HFF-Myc (cell line): ENCODE results near the gene SETBP1.

Source experiments
- DNase-seq: peaks from one replicate; pipeline ENCODE4 v3.0.0-alpha.2; 2011; ENCODE audit warnings: low read depth; ENCODE audit errors: extremely low read depth
- H3K4me3 ChIP-seq: replicated peaks from 2 replicates; pipeline ENCODE4 v1.5.1; 2011; ENCODE audit warnings: low read depth, mild to moderate bottlenecking, control low read depth, low read length
- TF ChIP-seq, protein P1 (sequence below): IDR thresholded peaks from 2 replicates; pipeline ENCODE4 v1.5.1; 2012; ENCODE audit warnings: mild to moderate bottlenecking, low read depth, low read length, control low read depth; ENCODE audit errors: missing control alignments

SETBP1 gene

DNA sequence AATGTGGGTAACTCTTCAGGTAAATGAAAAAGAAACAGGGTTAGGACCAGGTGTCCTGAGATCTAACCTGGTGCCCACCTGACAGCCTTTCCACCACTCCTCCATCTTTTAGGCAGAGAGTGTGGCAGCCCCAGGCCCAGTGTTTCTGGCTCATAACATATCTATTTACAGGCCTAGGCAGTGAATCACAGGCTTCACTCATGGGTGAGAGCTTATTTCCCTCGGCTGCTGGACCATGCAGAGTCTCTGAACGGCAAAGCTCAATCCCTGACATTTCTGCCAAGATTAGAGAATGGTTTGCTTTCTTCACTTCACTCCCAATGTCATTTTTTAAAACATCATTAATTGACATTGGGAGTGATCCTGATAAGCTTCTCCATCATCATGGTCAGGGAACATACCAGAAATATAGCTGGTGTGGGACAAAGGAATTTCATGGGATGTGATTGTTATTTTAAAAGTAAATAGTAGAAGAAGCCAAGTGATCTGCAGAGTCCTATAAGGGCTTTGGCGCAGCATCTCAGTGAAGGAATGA is 323.9 kb downstream of the SETBP1 start:
- H3K4me3 ChIP-seq = no peak overlapping the region
- TF ChIP-seq, protein P1, sequence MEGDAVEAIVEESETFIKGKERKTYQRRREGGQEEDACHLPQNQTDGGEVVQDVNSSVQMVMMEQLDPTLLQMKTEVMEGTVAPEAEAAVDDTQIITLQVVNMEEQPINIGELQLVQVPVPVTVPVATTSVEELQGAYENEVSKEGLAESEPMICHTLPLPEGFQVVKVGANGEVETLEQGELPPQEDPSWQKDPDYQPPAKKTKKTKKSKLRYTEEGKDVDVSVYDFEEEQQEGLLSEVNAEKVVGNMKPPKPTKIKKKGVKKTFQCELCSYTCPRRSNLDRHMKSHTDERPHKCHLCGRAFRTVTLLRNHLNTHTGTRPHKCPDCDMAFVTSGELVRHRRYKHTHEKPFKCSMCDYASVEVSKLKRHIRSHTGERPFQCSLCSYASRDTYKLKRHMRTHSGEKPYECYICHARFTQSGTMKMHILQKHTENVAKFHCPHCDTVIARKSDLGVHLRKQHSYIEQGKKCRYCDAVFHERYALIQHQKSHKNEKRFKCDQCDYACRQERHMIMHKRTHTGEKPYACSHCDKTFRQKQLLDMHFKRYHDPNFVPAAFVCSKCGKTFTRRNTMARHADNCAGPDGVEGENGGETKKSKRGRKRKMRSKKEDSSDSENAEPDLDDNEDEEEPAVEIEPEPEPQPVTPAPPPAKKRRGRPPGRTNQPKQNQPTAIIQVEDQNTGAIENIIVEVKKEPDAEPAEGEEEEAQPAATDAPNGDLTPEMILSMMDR = no peak
- DNase-seq = no peak

DNA sequence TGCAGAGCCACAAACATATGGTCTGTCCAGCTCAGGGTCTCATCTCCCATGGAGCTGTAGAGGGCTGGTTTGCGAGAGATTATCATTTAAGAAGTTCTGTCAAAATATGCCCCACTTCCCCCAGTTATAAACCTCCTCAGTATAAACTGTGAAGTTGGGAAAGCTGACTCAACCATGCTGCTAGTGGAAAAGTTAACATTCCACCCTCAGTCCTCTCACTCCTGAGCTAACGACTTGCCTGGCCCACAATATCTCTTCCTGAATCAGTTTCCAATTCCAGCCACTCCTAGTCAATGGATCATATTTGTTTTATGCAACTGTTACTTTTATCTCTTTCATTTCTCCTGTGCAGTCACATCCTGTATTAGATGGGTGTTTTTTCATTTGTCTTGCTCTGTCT is 326.2 kb downstream of the SETBP1 start:
- TF ChIP-seq, protein P1 = no peak

DNA sequence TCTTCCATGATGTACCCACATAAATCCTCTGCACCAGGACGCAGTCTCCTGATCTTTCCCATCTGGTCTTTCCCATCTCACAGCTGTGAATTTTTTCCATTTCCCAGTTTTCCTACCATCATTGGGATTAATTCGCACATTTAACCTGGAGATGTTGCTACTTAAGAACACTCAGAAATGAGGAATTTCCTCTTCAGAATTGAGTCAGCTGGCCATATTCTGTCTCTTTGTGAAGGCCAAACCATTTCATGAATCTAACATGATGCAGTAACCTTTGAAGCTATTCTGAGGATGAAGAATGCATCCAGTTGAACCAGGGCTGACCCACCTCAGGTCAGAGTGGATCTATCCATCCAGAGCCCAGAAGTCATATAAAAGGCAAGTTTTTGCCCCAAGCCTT is 326.8 kb downstream of the SETBP1 start:
- TF ChIP-seq, protein P1 = no peak
- DNase-seq = no peak
- H3K4me3 ChIP-seq = no peak overlapping the region

More for the DNA sequence above, 326.2 kb downstream of the SETBP1 start:
- no peak for DNase-seq
- H3K4me3 ChIP-seq = no peak overlapping the region

- TF ChIP-seq, protein P1 = no peak
- H3K4me3 ChIP-seq = no peak overlapping the region
- no peak for DNase-seq
Measured at GRCh38 chr18:45008694-45009413, 328.2 kb downstream of the SETBP1 start.

DNA sequence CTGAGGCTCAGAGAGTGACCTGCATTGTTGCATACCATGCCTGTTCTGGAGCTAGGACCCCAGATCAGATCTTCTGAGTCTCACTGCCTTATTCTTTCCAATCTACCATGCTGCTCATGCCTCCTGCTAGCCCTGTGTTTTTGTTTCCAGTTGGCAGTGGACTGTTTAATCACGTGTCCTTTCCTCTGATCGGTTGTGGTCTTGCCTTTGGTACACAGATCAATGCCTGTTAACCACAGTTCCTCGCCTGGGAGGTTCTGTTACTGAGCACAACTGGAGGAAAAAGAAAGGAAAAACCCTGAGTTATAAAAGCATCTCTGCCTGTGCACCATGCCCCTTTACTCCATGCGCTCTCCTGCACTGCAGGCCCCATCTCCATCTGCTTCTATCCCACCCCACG is 329.1 kb downstream of the SETBP1 start:
- no peak overlapping the region for H3K4me3 ChIP-seq
- TF ChIP-seq, protein P1 = no peak
- DNase-seq = no peak

- H3K4me3 ChIP-seq = no peak overlapping the region
- TF ChIP-seq, protein P1 = no peak
- no peak for DNase-seq
Measured at GRCh38 chr18:45012286-45012685, 331.6 kb downstream of the SETBP1 start.
